PFSK-1 (cell line): ENCODE measurements around the gene HBS1L.

Source experiments
- FOXP2 ChIP-seq: optimal IDR thresholded peaks from 2 replicates; pipeline ENCODE3; 2011; ENCODE audit warnings: borderline replicate concordance, control low read depth, inconsistent platforms; ENCODE audit not compliant: insufficient read depth; ENCODE audit errors: extremely low read length, extremely low read depth
- POLR2AphosphoS5 ChIP-seq: IDR thresholded peaks from 2 replicates; pipeline ENCODE4 v1.6.1; 2012; ENCODE audit warnings: low read depth, mild to moderate bottlenecking, control low read depth, low read length, moderate library complexity
- SIN3A ChIP-seq: IDR thresholded peaks from 2 replicates; pipeline ENCODE4 v1.6.1; 2012; ENCODE audit warnings: mild to moderate bottlenecking, low read length, moderate library complexity, borderline replicate concordance; ENCODE audit not compliant: insufficient read depth
- TAF1 ChIP-seq: IDR thresholded peaks from 2 replicates; pipeline ENCODE4 v1.6.1; 2012; ENCODE audit warnings: low read length, control low read depth, borderline replicate concordance; ENCODE audit not compliant: insufficient read depth
- TF ChIP-seq, protein P1 (sequence below), 2 experiments: IDR thresholded peaks; 2 replicates each; pipeline versions ENCODE4 v1.6.1 to v1.8.0; 2011 to 2012; ENCODE audit warnings: low read depth in 2 of 2, low read length in 2 of 2, control low read depth in 1 of 2, inconsistent platforms in 1 of 2, mild to moderate bottlenecking in 1 of 2, moderate library complexity in 1 of 2; ENCODE audit not compliant: insufficient read depth in 1 of 2

DNA sequence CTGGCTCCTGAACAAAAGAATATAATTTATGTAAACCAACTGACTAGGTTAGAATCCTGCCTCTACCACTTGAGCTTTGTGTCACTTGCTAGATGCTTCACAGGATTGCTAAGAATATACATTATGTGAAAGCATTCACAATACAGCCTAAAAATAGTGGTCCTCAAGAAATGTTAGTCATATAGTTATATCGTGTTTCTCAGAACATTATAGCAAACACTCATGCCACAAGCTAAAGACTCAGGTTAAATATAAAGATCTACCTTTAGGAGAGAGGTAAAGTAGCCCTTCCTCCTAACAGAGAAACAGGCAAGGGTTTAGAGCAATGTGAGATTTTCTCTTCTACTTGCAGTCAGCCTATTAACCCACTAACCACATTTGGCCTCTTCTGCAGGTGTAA, 86.9 kb downstream of the HBS1L start:
- TF ChIP-seq TAF1 (no peak), SIN3A (no peak), POLR2AphosphoS5 (no peak), FOXP2 (no peak)
- TF ChIP-seq, protein P1, sequence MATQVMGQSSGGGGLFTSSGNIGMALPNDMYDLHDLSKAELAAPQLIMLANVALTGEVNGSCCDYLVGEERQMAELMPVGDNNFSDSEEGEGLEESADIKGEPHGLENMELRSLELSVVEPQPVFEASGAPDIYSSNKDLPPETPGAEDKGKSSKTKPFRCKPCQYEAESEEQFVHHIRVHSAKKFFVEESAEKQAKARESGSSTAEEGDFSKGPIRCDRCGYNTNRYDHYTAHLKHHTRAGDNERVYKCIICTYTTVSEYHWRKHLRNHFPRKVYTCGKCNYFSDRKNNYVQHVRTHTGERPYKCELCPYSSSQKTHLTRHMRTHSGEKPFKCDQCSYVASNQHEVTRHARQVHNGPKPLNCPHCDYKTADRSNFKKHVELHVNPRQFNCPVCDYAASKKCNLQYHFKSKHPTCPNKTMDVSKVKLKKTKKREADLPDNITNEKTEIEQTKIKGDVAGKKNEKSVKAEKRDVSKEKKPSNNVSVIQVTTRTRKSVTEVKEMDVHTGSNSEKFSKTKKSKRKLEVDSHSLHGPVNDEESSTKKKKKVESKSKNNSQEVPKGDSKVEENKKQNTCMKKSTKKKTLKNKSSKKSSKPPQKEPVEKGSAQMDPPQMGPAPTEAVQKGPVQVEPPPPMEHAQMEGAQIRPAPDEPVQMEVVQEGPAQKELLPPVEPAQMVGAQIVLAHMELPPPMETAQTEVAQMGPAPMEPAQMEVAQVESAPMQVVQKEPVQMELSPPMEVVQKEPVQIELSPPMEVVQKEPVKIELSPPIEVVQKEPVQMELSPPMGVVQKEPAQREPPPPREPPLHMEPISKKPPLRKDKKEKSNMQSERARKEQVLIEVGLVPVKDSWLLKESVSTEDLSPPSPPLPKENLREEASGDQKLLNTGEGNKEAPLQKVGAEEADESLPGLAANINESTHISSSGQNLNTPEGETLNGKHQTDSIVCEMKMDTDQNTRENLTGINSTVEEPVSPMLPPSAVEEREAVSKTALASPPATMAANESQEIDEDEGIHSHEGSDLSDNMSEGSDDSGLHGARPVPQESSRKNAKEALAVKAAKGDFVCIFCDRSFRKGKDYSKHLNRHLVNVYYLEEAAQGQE (IDR thresholded peaks at IDR 0.05; ENCODE audit: insufficient read depth in 1 of 2, low read depth in 2 of 2, low read length in 2 of 2) = no peak
